ENCODE results near the gene ZNF423.

DNA sequence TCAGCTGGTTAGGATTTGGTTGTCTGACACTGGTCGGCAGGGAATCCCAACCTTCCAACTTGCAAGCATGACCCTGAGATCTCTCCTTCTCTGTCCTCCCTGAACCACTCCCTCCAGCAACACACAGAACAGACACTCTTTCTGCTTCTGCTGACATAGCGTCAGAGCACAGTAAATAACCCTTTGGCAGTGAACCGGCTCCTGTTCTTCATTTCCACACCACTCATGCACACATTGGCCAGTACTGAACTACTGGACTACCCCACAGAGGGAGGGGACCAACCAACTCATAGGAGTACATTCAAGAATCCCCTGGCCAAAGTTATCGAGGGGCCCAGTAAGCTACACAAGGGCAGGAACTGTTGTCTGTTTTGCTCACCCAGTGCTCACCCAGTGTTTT is 138.2 kb downstream of the ZNF423 start:
- TF ChIP-seq, protein P1, sequence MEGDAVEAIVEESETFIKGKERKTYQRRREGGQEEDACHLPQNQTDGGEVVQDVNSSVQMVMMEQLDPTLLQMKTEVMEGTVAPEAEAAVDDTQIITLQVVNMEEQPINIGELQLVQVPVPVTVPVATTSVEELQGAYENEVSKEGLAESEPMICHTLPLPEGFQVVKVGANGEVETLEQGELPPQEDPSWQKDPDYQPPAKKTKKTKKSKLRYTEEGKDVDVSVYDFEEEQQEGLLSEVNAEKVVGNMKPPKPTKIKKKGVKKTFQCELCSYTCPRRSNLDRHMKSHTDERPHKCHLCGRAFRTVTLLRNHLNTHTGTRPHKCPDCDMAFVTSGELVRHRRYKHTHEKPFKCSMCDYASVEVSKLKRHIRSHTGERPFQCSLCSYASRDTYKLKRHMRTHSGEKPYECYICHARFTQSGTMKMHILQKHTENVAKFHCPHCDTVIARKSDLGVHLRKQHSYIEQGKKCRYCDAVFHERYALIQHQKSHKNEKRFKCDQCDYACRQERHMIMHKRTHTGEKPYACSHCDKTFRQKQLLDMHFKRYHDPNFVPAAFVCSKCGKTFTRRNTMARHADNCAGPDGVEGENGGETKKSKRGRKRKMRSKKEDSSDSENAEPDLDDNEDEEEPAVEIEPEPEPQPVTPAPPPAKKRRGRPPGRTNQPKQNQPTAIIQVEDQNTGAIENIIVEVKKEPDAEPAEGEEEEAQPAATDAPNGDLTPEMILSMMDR (conservative IDR thresholded peaks at IDR 0.05; ENCODE audit: low read depth in 2 of 2): no peak
- TF ChIP-seq EZH2 (IDR thresholded peaks at IDR 0.05; ENCODE audit: low read depth, unreplicated experiment) (no peak), POLR2AphosphoS5 (IDR thresholded peaks at IDR 0.05; ENCODE audit: low read depth) (no peak), EZH2phosphoT487 (IDR thresholded peaks at IDR 0.05; ENCODE audit: unreplicated experiment) (no peak), CREB1 (CRISPR knock-in tag; IDR thresholded peaks at IDR 0.05; ENCODE audit: low read depth) (no peak), ZNF114 (CRISPR knock-in tag; IDR thresholded peaks at IDR 0.05) (no peak), JUNB (IDR thresholded peaks at IDR 0.05; ENCODE audit: unreplicated experiment) (no peak)
- TF ChIP-seq, protein P2, sequence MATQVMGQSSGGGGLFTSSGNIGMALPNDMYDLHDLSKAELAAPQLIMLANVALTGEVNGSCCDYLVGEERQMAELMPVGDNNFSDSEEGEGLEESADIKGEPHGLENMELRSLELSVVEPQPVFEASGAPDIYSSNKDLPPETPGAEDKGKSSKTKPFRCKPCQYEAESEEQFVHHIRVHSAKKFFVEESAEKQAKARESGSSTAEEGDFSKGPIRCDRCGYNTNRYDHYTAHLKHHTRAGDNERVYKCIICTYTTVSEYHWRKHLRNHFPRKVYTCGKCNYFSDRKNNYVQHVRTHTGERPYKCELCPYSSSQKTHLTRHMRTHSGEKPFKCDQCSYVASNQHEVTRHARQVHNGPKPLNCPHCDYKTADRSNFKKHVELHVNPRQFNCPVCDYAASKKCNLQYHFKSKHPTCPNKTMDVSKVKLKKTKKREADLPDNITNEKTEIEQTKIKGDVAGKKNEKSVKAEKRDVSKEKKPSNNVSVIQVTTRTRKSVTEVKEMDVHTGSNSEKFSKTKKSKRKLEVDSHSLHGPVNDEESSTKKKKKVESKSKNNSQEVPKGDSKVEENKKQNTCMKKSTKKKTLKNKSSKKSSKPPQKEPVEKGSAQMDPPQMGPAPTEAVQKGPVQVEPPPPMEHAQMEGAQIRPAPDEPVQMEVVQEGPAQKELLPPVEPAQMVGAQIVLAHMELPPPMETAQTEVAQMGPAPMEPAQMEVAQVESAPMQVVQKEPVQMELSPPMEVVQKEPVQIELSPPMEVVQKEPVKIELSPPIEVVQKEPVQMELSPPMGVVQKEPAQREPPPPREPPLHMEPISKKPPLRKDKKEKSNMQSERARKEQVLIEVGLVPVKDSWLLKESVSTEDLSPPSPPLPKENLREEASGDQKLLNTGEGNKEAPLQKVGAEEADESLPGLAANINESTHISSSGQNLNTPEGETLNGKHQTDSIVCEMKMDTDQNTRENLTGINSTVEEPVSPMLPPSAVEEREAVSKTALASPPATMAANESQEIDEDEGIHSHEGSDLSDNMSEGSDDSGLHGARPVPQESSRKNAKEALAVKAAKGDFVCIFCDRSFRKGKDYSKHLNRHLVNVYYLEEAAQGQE (IDR thresholded peaks at IDR 0.05; ENCODE audit: unreplicated experiment): no peak
